Upper lobe of right lung (tissue), 1 donor: ENCODE data around the gene DVL2. TPM values are rescaled to one million over a fixed set of nuclear protein-coding genes. Genes with fewer than 3 reads are reported as not detected.

Source experiments
- ATAC-seq: fragments of 200-7000 bp; cut with Tn5 transposase; one replicate; pipeline ENCODE4 v1.9.1; 2020; ENCODE audit warnings: mild to moderate bottlenecking, moderate library complexity
- DNase-seq: peaks from one replicate; pipeline ENCODE4 v3.0.0-alpha.2; 2020
- H3K27ac ChIP-seq: fragments of 200-600 bp; one replicate; pipeline ENCODE4 v1.8.0; 2022
- H3K27me3 ChIP-seq: fragments of 200-600 bp; one replicate; pipeline ENCODE4 v1.8.0; 2022; ENCODE audit warnings: mild to moderate bottlenecking
- H3K36me3 ChIP-seq: fragments of 200-600 bp; one replicate; pipeline ENCODE4 v1.8.0; 2022
- H3K4me1 ChIP-seq: fragments of 200-600 bp; one replicate; pipeline ENCODE4 v1.8.0; 2022
- H3K4me3 ChIP-seq: fragments of 200-600 bp; one replicate; pipeline ENCODE4 v1.8.0; 2022; ENCODE audit warnings: mild to moderate bottlenecking
- H3K9me3 ChIP-seq: fragments of 200-600 bp; one replicate; pipeline ENCODE4 v1.8.0; 2022
- intact Hi-C: fragments of 100-400 bp; cut with DNase I; formaldehyde crosslinking; loops from one replicate; pipeline ENCODE4 v1.11.0; 2022
- long read RNA-seq: library from polyadenylated mRNA; unstranded; transcript quantifications from one replicate; pipeline ENCODE4 v2.0.0, GENCODE V29; 2021
- total RNA-seq: library from RNA; stranded (reverse); fragmentation: NEBNext Ultra II Directional; extraction: Animal tissue kit (Norgen Biotek cat#: 25700); gene quantifications from one replicate; pipeline ENCODE4 v1.2.1, GENCODE V29; 2021
- TF ChIP-seq, protein P1 (sequence below): fragments of 200-600 bp; IDR thresholded peaks from one replicate; pipeline ENCODE4 v1.8.0; 2022; ENCODE audit warnings: antibody characterized with exemption
- donor health status: DM: no; HTN: yes; CAD: no; lungs with severe emphysema.

Gene DVL2
- 41.0 TPM for total RNA-seq
- long read RNA-seq, transcript DVL2-201 (15 exons, 3,018 nt) = major isoform, 64 of 122 reads
- long read RNA-seq, partial matches to known transcripts = 34 of 122 reads
- long read RNA-seq, other reads (novel, unspliced or antisense) = 24 of 122 reads

DNA sequence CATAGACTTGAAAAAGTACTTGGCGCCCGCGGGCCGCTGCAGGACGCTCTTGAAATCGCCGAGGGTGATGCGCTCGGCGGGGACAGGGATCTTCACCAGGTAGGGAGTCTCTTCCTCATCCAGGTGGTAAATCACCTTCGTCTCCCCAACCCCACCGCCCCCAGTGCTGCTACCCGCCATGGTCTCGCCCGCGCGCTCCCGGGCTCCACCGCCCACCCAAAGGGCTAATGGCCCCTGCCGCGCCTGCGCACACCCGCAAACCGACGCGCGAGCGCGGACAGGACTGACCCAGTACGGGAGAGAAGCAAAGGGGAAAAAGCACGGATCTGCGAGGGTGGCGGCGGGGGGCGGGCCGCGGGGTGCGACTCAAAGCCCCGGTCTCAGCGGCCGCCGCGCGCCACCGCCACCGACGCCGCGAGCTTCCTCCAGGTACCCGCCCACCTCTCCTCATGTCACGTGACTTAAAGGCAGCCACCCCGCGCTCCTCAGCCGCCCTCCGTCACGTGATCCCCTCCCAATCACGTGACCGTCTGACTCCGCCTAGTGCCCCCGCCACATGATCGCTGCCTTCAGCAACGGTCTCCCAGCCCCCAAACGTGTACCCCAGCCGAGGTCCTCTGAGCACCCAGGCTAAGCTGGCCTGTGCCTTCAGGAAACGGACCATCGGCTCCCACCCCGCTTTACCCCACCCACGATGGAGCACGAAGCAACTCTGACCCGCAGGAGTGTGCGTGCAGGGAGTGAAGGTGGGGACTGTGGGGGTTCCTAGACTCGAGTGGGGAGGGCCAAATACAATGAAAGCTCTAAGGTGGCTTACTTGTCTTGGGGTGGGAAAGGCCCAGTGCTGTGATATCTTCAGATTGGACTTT, at the start of gene DVL2:
TSS of gene DVL2 (minus strand) at position 435 of the 869 bp plus-strand sequence. CDS start at position 180, 255 bp downstream.
- H3K9me3 ChIP-seq = no peaks in the 10 kb centered on the region
- peak within 1 kb of the TSS; percentile 95 for H3K4me3 ChIP-seq
- DNase-seq (peak; percentile 97), ATAC-seq (peak; percentile 65)
- TF ChIP-seq, protein P1, sequence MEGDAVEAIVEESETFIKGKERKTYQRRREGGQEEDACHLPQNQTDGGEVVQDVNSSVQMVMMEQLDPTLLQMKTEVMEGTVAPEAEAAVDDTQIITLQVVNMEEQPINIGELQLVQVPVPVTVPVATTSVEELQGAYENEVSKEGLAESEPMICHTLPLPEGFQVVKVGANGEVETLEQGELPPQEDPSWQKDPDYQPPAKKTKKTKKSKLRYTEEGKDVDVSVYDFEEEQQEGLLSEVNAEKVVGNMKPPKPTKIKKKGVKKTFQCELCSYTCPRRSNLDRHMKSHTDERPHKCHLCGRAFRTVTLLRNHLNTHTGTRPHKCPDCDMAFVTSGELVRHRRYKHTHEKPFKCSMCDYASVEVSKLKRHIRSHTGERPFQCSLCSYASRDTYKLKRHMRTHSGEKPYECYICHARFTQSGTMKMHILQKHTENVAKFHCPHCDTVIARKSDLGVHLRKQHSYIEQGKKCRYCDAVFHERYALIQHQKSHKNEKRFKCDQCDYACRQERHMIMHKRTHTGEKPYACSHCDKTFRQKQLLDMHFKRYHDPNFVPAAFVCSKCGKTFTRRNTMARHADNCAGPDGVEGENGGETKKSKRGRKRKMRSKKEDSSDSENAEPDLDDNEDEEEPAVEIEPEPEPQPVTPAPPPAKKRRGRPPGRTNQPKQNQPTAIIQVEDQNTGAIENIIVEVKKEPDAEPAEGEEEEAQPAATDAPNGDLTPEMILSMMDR = no peak
- intact Hi-C loops = no loop called here
- H3K27me3 ChIP-seq = no peaks in the 10 kb centered on the region
- peak within 1 kb of the TSS; percentile 84 for H3K27ac ChIP-seq
- H3K36me3 ChIP-seq = peaks cover 34% of the 10 kb centered on the region
- H3K4me1 ChIP-seq = peaks cover 28% of the 10 kb centered on the region

DNA sequence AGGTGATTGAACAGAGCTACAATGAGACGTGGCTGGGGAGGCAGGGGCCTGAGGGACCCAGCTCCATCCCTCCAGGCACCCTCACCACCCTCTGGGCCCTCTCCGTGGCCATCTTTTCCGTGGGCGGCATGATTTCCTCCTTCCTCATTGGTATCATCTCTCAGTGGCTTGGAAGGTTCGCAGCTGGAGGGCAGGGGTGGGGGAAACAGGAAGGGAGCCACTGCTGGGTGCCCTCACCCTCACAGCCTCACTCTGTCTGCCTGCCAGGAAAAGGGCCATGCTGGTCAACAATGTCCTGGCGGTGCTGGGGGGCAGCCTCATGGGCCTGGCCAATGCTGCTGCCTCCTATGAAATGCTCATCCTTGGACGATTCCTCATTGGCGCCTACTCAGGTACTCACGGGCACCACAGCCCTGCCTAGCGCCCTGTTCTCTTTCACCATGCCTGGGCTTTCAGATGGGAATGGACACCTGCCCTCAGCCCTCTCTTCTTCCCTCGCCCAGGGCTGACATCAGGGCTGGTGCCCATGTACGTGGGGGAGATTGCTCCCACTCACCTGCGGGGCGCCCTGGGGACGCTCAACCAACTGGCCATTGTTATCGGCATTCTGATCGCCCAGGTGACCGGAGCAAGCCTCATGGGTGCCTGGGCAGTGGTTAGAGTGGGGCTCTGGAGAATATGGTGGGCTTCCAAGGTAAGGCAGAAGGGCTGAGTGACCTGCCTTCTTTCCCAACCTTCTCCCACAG, 49.3 kb upstream of the DVL2 start:
- peaks cover 9% of the 10 kb centered on the region for H3K27me3 ChIP-seq
- ATAC-seq (no peak), DNase-seq (no peak)
- TF ChIP-seq, protein P1 = no peak
- H3K27ac ChIP-seq = no peak overlapping the region
- H3K4me3 ChIP-seq = no peak overlapping the region
- H3K36me3 ChIP-seq = no peaks in the 10 kb centered on the region
- intact Hi-C loops = no loop called here
- no peaks in the 10 kb centered on the region for H3K9me3 ChIP-seq
- peaks cover 20% of the 10 kb centered on the region for H3K4me1 ChIP-seq

DNA sequence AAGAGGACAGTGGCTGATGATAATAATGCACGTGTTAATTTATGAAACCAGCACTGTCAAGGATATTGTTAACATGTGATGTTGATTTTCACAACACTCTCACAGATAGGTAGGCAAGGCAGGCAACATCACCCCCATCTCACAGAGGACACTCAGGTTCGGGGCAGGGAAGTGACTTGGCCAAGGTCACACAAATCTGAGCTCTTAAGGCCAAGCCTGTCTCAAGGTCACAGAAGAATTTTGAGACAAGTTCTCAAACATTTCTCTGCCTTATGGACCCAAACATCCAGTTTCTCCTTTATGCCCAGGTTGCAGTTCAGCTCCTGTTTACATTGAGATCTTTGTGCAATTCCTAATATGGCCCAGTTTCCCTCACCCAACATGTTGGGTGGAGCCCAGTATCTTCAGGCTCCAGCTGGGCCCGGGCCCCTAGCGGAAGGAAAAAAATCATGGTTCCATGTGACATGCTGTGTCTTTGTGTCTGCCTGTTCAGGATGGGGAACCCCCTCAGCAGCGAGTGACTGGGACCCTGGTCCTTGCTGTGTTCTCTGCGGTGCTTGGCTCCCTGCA, 48.5 kb upstream of the DVL2 start:
- DNase-seq = no peak
- intact Hi-C loops = no loop called here
- no peak overlapping the region for H3K27ac ChIP-seq
- no peaks in the 10 kb centered on the region for H3K36me3 ChIP-seq
- peaks cover 6% of the 10 kb centered on the region for H3K27me3 ChIP-seq
- no peak overlapping the region for H3K4me3 ChIP-seq
- ATAC-seq = no peak
- H3K4me1 ChIP-seq = peaks cover 20% of the 10 kb centered on the region
- TF ChIP-seq, protein P1 = no peak
- H3K9me3 ChIP-seq = no peaks in the 10 kb centered on the region

DNA sequence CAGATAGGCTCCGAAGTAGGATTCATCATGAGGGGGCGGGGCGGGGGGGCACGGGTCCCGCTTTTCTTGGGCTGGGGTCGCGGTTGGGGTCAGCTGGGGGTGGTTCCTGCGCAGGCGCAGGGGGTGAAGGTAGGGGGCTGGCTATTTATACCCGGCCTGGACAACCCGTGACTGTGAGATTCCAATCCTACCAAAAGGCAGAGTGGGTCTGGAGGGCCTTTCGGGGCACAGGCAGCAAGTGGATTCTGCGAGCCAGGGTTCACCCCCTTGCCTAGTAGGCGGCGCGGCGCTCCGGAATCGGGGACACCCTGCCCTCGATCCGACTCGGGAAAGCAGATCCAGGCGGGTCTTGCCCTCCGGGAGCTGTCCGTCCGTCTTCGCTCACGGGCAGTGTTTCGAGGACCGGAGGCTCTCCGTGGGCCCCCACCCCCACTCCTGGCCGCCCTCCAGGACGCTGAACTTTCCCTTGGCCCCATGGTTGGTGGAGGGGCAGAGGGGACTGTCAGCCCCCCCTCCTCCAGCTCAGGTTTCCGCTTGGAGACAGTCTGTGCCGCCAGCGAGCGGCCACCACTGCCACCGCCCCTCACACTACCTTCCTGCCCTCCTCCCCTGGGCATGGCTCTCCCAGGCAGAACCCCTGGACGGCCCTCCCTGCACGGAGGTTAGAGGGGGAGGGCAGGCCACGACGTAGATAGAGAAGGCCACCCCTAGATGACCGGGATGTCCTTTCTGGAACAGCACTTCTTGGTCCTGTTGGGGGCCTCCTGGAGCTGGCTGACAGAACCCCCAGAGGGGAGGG, 47.8 kb upstream of the DVL2 start:
- H3K27me3 ChIP-seq = no peaks in the 10 kb centered on the region
- peaks cover 20% of the 10 kb centered on the region for H3K4me1 ChIP-seq
- intact Hi-C loops = no loop called here
- no peak overlapping the region for H3K27ac ChIP-seq
- DNase-seq = peak; percentile 72
- H3K36me3 ChIP-seq = no peaks in the 10 kb centered on the region
- H3K9me3 ChIP-seq = no peaks in the 10 kb centered on the region
- TF ChIP-seq, protein P1 = no peak
- no peak for ATAC-seq
- H3K4me3 ChIP-seq = peak overlapping the region; percentile 53
